Islet precursor cell (in vitro differentiated cells): Measurements from ENCODE around the gene HEATR5A.
"Not testable (repeated sequence)": the region's sequence is repeated elsewhere in the genome, so short reads cannot be mapped to it uniquely, and the experiment has no call there.

Experiments
- DNase-seq: peaks from one replicate; pipeline ENCODE4 v3.0.0-alpha.2; 2018

The HEATR5A gene

GRCh38 chr14:31320922-31321766, 99.2 kb downstream of the HEATR5A start:
- DNase-seq: no peak

- no peak for DNase-seq
These were observed 100.1 kb downstream of the HEATR5A start for GRCh38 chr14:31320216-31320615.

- DNase-seq: no peak
These were observed 100.6 kb downstream of the HEATR5A start for GRCh38 chr14:31319701-31320100.

GRCh38 chr14:31312934-31313333, 107.4 kb downstream of the HEATR5A start:
- no peak for DNase-seq

- not testable (repeated sequence) for DNase-seq
These were observed 108.0 kb downstream of the HEATR5A start for GRCh38 chr14:31312370-31312769.

- no peak for DNase-seq
These were observed 112.7 kb downstream of the HEATR5A start for GRCh38 chr14:31307618-31308017.

- DNase-seq: no peak
These were observed 113.2 kb downstream of the HEATR5A start for GRCh38 chr14:31307198-31307597.

- no peak for DNase-seq
These were observed 116.7 kb downstream of the HEATR5A start for GRCh38 chr14:31303654-31304053.

GRCh38 chr14:31300883-31301282, 119.5 kb downstream of the HEATR5A start:
- no peak for DNase-seq

- no peak for DNase-seq
These were observed 120.1 kb downstream of the HEATR5A start for GRCh38 chr14:31300296-31300695.

GRCh38 chr14:31297701-31298344, 122.5 kb downstream of the HEATR5A start:
- no peak for DNase-seq

GRCh38 chr14:31297112-31297511, 123.2 kb downstream of the HEATR5A start:
- DNase-seq: no peak

- no peak for DNase-seq
These were observed 125.5 kb downstream of the HEATR5A start for GRCh38 chr14:31294746-31295405.

- DNase-seq: no peak
These were observed 127.3 kb downstream of the HEATR5A start for GRCh38 chr14:31292937-31293616.

GRCh38 chr14:31291210-31291609, 129.1 kb downstream of the HEATR5A start:
- no peak for DNase-seq

GRCh38 chr14:31287294-31287972, 132.9 kb downstream of the HEATR5A start:
- DNase-seq: no peak

- peak; percentile 68 for DNase-seq
These were observed 133.7 kb downstream of the HEATR5A start for GRCh38 chr14:31286456-31287293.

- DNase-seq: no peak
These were observed 136.6 kb downstream of the HEATR5A start for GRCh38 chr14:31283578-31284252.

GRCh38 chr14:31283153-31283552, 137.2 kb downstream of the HEATR5A start:
- no peak for DNase-seq

- no peak for DNase-seq
These were observed 139.5 kb downstream of the HEATR5A start for GRCh38 chr14:31280871-31281220.
